Osteoblast (primary cell): ENCODE data around the gene GNAS-AS1. TPM values are rescaled to one million over a fixed set of nuclear protein-coding genes. Genes with fewer than 3 reads are reported as not detected.
A peak's percentile ranks its signal among the peaks of the same experiment; 100 is the strongest.

Experiments
- DNase-seq: peaks from one replicate; pipeline ENCODE4 v3.0.0; 2011; ENCODE audit warnings: low spot score, mixed read lengths; ENCODE audit not compliant: insufficient read length; ENCODE audit errors: missing footprints
- H2AFZ ChIP-seq: 2 replicates; pipeline ENCODE4 v1.6.0; 2011; ENCODE audit warnings: mild to moderate bottlenecking, low read length
- H3K27ac ChIP-seq: 2 replicates; pipeline ENCODE4 v1.5.1; 2011; ENCODE audit warnings: mild to moderate bottlenecking, low read depth, low read length, moderate library complexity
- H3K27me3 ChIP-seq: 2 replicates; pipeline ENCODE4 v1.6.0; 2012; ENCODE audit warnings: mild to moderate bottlenecking, control low read depth, inconsistent platforms, low read length, moderate library complexity; ENCODE audit not compliant: insufficient read depth
- H3K36me3 ChIP-seq: 2 replicates; pipeline ENCODE4 v1.5.1; 2011; ENCODE audit warnings: mild to moderate bottlenecking, low read length, control low read depth, moderate library complexity; ENCODE audit not compliant: insufficient read depth
- H3K4me1 ChIP-seq: 2 replicates; pipeline ENCODE4 v1.5.1; 2011; ENCODE audit warnings: mild to moderate bottlenecking, low read length, control low read depth, moderate library complexity; ENCODE audit not compliant: insufficient read depth
- H3K4me2 ChIP-seq: 2 replicates; pipeline ENCODE4 v1.6.0; 2011; ENCODE audit warnings: mild to moderate bottlenecking, low read length; ENCODE audit not compliant: insufficient read depth
- H3K4me3 ChIP-seq: fragments of 200-600 bp; sonication (generic); 3 replicates; pipeline ENCODE4 v1.5.1; 2012; ENCODE audit warnings: mild to moderate bottlenecking, low read length, inconsistent platforms; ENCODE audit not compliant: insufficient read depth
- H3K79me2 ChIP-seq: 2 replicates; pipeline ENCODE4 v1.6.0; 2012; ENCODE audit warnings: mild to moderate bottlenecking, low read length, control low read depth, inconsistent platforms; ENCODE audit not compliant: insufficient read depth
- H3K9me3 ChIP-seq: 2 replicates; pipeline ENCODE4 v1.5.1; 2011; ENCODE audit warnings: low read depth, low read length, control low read depth
- H4K20me1 ChIP-seq: 2 replicates; pipeline ENCODE4 v1.6.0; 2012; ENCODE audit warnings: mild to moderate bottlenecking, low read length, control low read depth; ENCODE audit not compliant: insufficient read depth
- total RNA-seq: library from RNA; depleted of rRNA; stranded (reverse); fragments of >200 nt; gene quantifications from 2 replicates; pipeline ENCODE4 v1.2.3, GENCODE V29; 2012
- TF ChIP-seq, protein P1 (sequence below): IDR thresholded peaks from 2 replicates; pipeline ENCODE4 v1.5.1; 2011; ENCODE audit warnings: mild to moderate bottlenecking, low read depth, low read length, moderate library complexity; ENCODE audit errors: extremely low read depth

The GNAS-AS1 gene
- total RNA-seq, 1 donor: 0.72 TPM

GRCh38 chr20:58808271-58809046 lies 42.2 kb downstream of the GNAS-AS1 start:
- H3K4me3 ChIP-seq: no peak overlapping the region
- H3K36me3 ChIP-seq: no peaks in the 10 kb centered on the region
- H3K79me2 ChIP-seq: no peaks in the 10 kb centered on the region
- no peaks in the 10 kb centered on the region for H4K20me1 ChIP-seq
- H3K4me1 ChIP-seq: peaks cover 10% of the 10 kb centered on the region
- no peak overlapping the region for H3K4me2 ChIP-seq
- H3K9me3 ChIP-seq: no peaks in the 10 kb centered on the region
- H3K27ac ChIP-seq: no peak overlapping the region
- no peak overlapping the region for H2AFZ ChIP-seq
- peak; percentile 79 for DNase-seq
- TF ChIP-seq, protein P1, sequence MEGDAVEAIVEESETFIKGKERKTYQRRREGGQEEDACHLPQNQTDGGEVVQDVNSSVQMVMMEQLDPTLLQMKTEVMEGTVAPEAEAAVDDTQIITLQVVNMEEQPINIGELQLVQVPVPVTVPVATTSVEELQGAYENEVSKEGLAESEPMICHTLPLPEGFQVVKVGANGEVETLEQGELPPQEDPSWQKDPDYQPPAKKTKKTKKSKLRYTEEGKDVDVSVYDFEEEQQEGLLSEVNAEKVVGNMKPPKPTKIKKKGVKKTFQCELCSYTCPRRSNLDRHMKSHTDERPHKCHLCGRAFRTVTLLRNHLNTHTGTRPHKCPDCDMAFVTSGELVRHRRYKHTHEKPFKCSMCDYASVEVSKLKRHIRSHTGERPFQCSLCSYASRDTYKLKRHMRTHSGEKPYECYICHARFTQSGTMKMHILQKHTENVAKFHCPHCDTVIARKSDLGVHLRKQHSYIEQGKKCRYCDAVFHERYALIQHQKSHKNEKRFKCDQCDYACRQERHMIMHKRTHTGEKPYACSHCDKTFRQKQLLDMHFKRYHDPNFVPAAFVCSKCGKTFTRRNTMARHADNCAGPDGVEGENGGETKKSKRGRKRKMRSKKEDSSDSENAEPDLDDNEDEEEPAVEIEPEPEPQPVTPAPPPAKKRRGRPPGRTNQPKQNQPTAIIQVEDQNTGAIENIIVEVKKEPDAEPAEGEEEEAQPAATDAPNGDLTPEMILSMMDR: peak; percentile 8
- H3K27me3 ChIP-seq: peaks cover 31% of the 10 kb centered on the region

DNA sequence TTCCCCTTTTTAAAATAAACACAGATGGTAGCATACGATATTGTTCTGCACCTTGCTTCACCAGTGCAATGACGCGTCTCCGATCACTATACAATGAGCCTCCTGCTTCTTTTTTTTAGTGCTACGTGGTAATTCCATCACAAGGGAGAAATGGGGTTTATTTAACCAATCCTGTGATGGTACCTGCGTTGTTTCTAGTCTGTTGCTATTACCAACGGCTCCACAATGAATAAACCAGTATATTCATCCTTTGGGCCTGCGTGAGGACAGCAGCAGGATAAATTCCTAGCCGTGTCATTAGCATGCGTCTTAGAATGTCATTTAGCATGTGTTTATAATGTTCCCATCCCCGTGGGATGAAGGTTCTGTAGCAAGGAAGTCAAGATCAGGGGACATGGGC lies 42.9 kb downstream of the GNAS-AS1 start:
- no peaks in the 10 kb centered on the region for H3K9me3 ChIP-seq
- no peak overlapping the region for H2AFZ ChIP-seq
- H3K79me2 ChIP-seq: no peaks in the 10 kb centered on the region
- no peaks in the 10 kb centered on the region for H3K36me3 ChIP-seq
- no peak overlapping the region for H3K27ac ChIP-seq
- no peak for DNase-seq
- no peaks in the 10 kb centered on the region for H4K20me1 ChIP-seq
- TF ChIP-seq, protein P1: no peak
- H3K4me2 ChIP-seq: no peak overlapping the region
- H3K4me3 ChIP-seq: no peak overlapping the region
- peaks cover 36% of the 10 kb centered on the region for H3K27me3 ChIP-seq
- peaks cover 10% of the 10 kb centered on the region for H3K4me1 ChIP-seq

DNA sequence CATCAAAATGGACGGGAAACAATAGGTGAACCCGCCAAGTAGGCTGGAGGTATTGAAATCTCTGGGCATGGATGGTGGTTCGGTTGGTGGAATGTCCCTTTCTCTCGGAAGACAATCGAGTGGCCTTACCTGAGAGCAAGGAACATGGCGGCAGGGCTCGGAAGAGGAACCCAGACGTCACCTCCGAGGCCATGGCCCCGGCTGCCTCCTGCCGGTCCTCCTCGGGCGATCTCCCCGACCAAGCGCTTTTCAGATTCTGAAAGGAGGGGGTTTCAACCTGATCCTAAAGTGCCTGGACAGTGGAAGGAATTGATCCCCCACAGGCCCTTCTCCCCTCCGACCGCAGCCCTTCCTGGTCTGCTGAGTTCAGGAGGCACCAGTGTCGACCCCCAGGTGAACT lies 47.2 kb downstream of the GNAS-AS1 start:
- Histone ChIP-seq H3K9me3 (no peaks in the 10 kb centered on the region), H3K36me3 (no peaks in the 10 kb centered on the region), H3K4me1 (peaks cover 8% of the 10 kb centered on the region), H4K20me1 (no peaks in the 10 kb centered on the region), H3K27me3 (peaks cover 29% of the 10 kb centered on the region), H2AFZ (no peak overlapping the region), H3K79me2 (no peaks in the 10 kb centered on the region), H3K4me3 (no peak overlapping the region), H3K4me2 (no peak overlapping the region), H3K27ac (no peak overlapping the region)
- peak; percentile 62 for DNase-seq
- TF ChIP-seq, protein P1: no peak

DNA sequence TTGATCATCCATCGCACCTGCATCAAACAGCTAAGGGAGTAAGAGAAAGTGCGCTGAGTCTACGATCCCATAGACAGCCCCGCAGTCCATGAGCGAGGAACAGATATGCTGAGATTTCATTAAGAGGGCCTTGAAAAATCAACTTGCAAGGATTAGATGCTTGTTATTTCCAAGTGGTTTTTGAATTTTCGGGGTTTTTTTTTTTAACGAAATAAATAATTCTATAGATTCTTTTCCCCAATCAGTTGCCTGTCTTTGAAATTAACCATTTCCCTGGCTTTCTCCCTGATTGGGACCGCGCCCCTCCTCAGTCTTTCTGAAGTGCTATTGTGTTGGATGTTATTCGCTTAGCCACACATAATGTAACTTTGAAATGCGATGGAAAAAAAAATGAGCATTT lies 48.6 kb downstream of the GNAS-AS1 start:
- no peaks in the 10 kb centered on the region for H3K36me3 ChIP-seq
- H4K20me1 ChIP-seq: no peaks in the 10 kb centered on the region
- no peaks in the 10 kb centered on the region for H3K79me2 ChIP-seq
- no peak overlapping the region for H3K4me3 ChIP-seq
- H3K4me2 ChIP-seq: no peak overlapping the region
- TF ChIP-seq, protein P1: no peak
- H3K9me3 ChIP-seq: no peaks in the 10 kb centered on the region
- no peak overlapping the region for H2AFZ ChIP-seq
- peaks cover 26% of the 10 kb centered on the region for H3K27me3 ChIP-seq
- DNase-seq: peak; percentile 57
- peaks cover 8% of the 10 kb centered on the region for H3K4me1 ChIP-seq
- no peak overlapping the region for H3K27ac ChIP-seq
